SK-N-SH (cell line): ENCODE data around the gene IMMP1L. TPM values are rescaled to one million over a fixed set of nuclear protein-coding genes. Genes with fewer than 3 reads are reported as not detected.
A peak's percentile ranks its signal among the peaks of the same experiment; 100 is the strongest.

ENCODE experiments used
- CTCF ChIA-PET: fragments of 300-600, 350-600 bp; formaldehyde crosslinking; extraction: SDS; loops from one replicate; lab custom pipeline; 2021; lab: Yijun Ruan, JAX
- POLR2A ChIA-PET: fragments of 350-600 bp; sonication (Branson Sonifier 250); formaldehyde crosslinking; extraction: SDS; loops from one replicate; lab custom pipeline; 2020; ENCODE audit warnings: antibody characterized with exemption, inconsistent platforms; lab: Yijun Ruan, JAX
- DNase-seq: peaks from one replicate; pipeline ENCODE4 v3.0.0; 2012
- H2AFZ ChIP-seq: fragments of 200-600 bp; sonication (generic); 2 replicates; pipeline ENCODE4 v1.8.1; 2016; ENCODE audit warnings: antibody characterized with exemption, mild to moderate bottlenecking, low read depth
- H3F3A ChIP-seq: fragments of 200-600 bp; sonication (generic); replicated peaks from 2 replicates; pipeline ENCODE3; 2016; ENCODE audit warnings: antibody characterized with exemption, mild to moderate bottlenecking; ENCODE audit not compliant: insufficient read depth
- H3K27ac ChIP-seq, 2 experiments: fragments of 200-500 bp in 1 of 2; fragments of 200-600 bp in 1 of 2; sonication (Bioruptor generic) in 1 of 2; sonication (generic), shearing (Covaris generic) in 1 of 2; 2 replicates each; pipeline versions ENCODE4 v1.5.1 to v1.6.1; 2014 to 2016; ENCODE audit warnings: low read depth in 2 of 2, inconsistent platforms in 1 of 2, low read length in 1 of 2, mild to moderate bottlenecking in 1 of 2, mixed read lengths in 1 of 2
- H3K27me3 ChIP-seq: fragments of 200-600 bp; sonication (generic), shearing (Covaris generic); 2 replicates; pipeline ENCODE4 v1.6.1; 2016; ENCODE audit warnings: mixed run types; ENCODE audit not compliant: insufficient read depth
- H3K36me3 ChIP-seq, 2 experiments: fragments of 200-500 bp in 1 of 2; fragments of 200-600 bp in 1 of 2; sonication (Bioruptor generic) in 1 of 2; sonication (generic) in 1 of 2; replicated peaks in 1 of 2; 2 replicates each; pipeline versions ENCODE3 to v1.5.1; 2014 to 2016; ENCODE audit warnings: low read length in 1 of 2, mild to moderate bottlenecking in 1 of 2; ENCODE audit not compliant: insufficient read depth in 2 of 2, control insufficient read depth in 1 of 2
- H3K4me1 ChIP-seq, 2 experiments: fragments of 200-500 bp in 1 of 2; fragments of 200-600 bp in 1 of 2; sonication (Bioruptor generic) in 1 of 2; sonication (generic), shearing (Covaris generic) in 1 of 2; 2 replicates each; pipeline versions ENCODE4 v1.5.1 to v1.6.1; 2014 to 2016; ENCODE audit warnings: low read depth in 1 of 2, low read length in 1 of 2, mixed run types in 1 of 2; ENCODE audit not compliant: insufficient read depth in 2 of 2, control insufficient read depth in 1 of 2
- H3K4me2 ChIP-seq: fragments of 200-600 bp; sonication (generic), shearing (Covaris generic); 2 replicates; pipeline ENCODE4 v1.6.1; 2017; ENCODE audit warnings: mixed run types
- H3K4me3 ChIP-seq, 2 experiments: fragments of 200-500 bp in 1 of 2; fragments of 200-600 bp in 1 of 2; sonication (Bioruptor generic) in 1 of 2; sonication (generic), shearing (Covaris generic) in 1 of 2; 2 replicates each; pipeline versions ENCODE4 v1.5.1 to v1.8.1; 2014 to 2016; ENCODE audit warnings: low read depth in 2 of 2, inconsistent platforms in 1 of 2, low read length in 1 of 2, mild to moderate bottlenecking in 1 of 2, mixed read lengths in 1 of 2, moderate library complexity in 1 of 2
- H3K79me2 ChIP-seq: fragments of 200-600 bp; sonication (generic); 2 replicates; pipeline ENCODE4 v1.8.1; 2017; ENCODE audit warnings: mild to moderate bottlenecking; ENCODE audit not compliant: insufficient read depth
- H3K9ac ChIP-seq: fragments of 200-600 bp; sonication (generic); 2 replicates; pipeline ENCODE4 v1.6.1; 2017; ENCODE audit warnings: mixed run types
- H3K9me2 ChIP-seq: fragments of 200-600 bp; sonication (generic); 2 replicates; pipeline ENCODE4 v1.6.1; 2017; ENCODE audit warnings: mixed run types
- H3K9me3 ChIP-seq: fragments of 200-600 bp; sonication (generic); 2 replicates; pipeline ENCODE4 v1.6.1; 2017; ENCODE audit warnings: mixed run types, mild to moderate bottlenecking, moderate library complexity
- H4K20me1 ChIP-seq: fragments of 200-600 bp; sonication (generic); 2 replicates; pipeline ENCODE4 v1.6.1; 2017; ENCODE audit warnings: mild to moderate bottlenecking, mixed run types; ENCODE audit not compliant: insufficient read depth
- CHD2 ChIP-seq: fragments of 150-350 bp; IDR thresholded peaks from 2 replicates; pipeline ENCODE4 v1.6.1; 2018; ENCODE audit warnings: low read length; ENCODE audit not compliant: partially characterized antibody
- ELF1 ChIP-seq: IDR thresholded peaks from 2 replicates; pipeline ENCODE4 v1.4.0; 2012
- EZH2phosphoT487 ChIP-seq: fragments of 200-600 bp; sonication (generic); IDR thresholded peaks from 2 replicates; pipeline ENCODE4 v1.6.1; 2017; ENCODE audit warnings: low read depth, mixed run types, mild to moderate bottlenecking, antibody characterized with exemption, moderate library complexity, borderline replicate concordance
- FOSL2 ChIP-seq: IDR thresholded peaks from 2 replicates; pipeline ENCODE4 v1.4.0; 2012; ENCODE audit warnings: low read depth, mild to moderate bottlenecking, moderate library complexity, borderline replicate concordance
- GABPA ChIP-seq: IDR thresholded peaks from 2 replicates; pipeline ENCODE4 v1.4.0; 2012; ENCODE audit warnings: low read depth, mild to moderate bottlenecking
- GATA2 ChIP-seq: sonication (generic); formaldehyde crosslinking; IDR thresholded peaks from 2 replicates; pipeline ENCODE4 v1.5.0; 2020; ENCODE audit warnings: mild to moderate bottlenecking, missing genetic modification reagents
- IRF3 ChIP-seq: fragments of 150-350 bp; IDR thresholded peaks from 2 replicates; pipeline ENCODE4 v1.6.1; 2016; ENCODE audit warnings: mild to moderate bottlenecking, low read depth, low read length
- MEF2A ChIP-seq: IDR thresholded peaks from 2 replicates; pipeline ENCODE4 v1.4.0; 2012; ENCODE audit warnings: low read depth, borderline replicate concordance
- MXI1 ChIP-seq: IDR thresholded peaks from 2 replicates; pipeline ENCODE4 v1.6.1; 2012; ENCODE audit warnings: mild to moderate bottlenecking, low read depth, low read length, improper control_type of control experiment
- NRF1 ChIP-seq: IDR thresholded peaks from 2 replicates; pipeline ENCODE4 v1.6.1; 2012; ENCODE audit warnings: low read depth, mild to moderate bottlenecking, low read length
- POLR2AphosphoS5 ChIP-seq: IDR thresholded peaks from 2 replicates; pipeline ENCODE4 v1.6.1; 2012; ENCODE audit warnings: low read depth, low read length
- RAD21 ChIP-seq: IDR thresholded peaks from 2 replicates; pipeline ENCODE4 v1.6.1; 2012; ENCODE audit warnings: mild to moderate bottlenecking, low read length
- RCOR1 ChIP-seq: fragments of 150-350 bp; IDR thresholded peaks from 2 replicates; pipeline ENCODE4 v1.6.1; 2017; ENCODE audit warnings: antibody characterized with exemption, low read length
- REST ChIP-seq: IDR thresholded peaks from 2 replicates; pipeline ENCODE4 v1.6.1; 2012; ENCODE audit warnings: mild to moderate bottlenecking, low read depth, low read length, moderate library complexity
- SIN3A ChIP-seq: IDR thresholded peaks from 2 replicates; pipeline ENCODE4 v1.6.1; 2012; ENCODE audit warnings: low read depth, mild to moderate bottlenecking, low read length, moderate library complexity, borderline replicate concordance
- SMC3 ChIP-seq: IDR thresholded peaks from 2 replicates; pipeline ENCODE4 v1.6.1; 2012; ENCODE audit warnings: low read depth, low read length, improper control_type of control experiment
- TAF1 ChIP-seq: IDR thresholded peaks from 2 replicates; pipeline ENCODE4 v1.6.1; 2012; ENCODE audit warnings: low read depth, mild to moderate bottlenecking, low read length, moderate library complexity, borderline replicate concordance
- TEAD4 ChIP-seq: IDR thresholded peaks from 2 replicates; pipeline ENCODE4 v1.4.0; 2012; ENCODE audit warnings: mild to moderate bottlenecking, borderline replicate concordance; ENCODE audit not compliant: insufficient read depth
- YY1 ChIP-seq: IDR thresholded peaks from 2 replicates; pipeline ENCODE4 v1.4.0; 2012; ENCODE audit warnings: low read depth, mild to moderate bottlenecking
- WGBS: methylation state at CpG from one replicate; pipeline ENCODE4 v1.1.6; 2017; ENCODE audit warnings: low lambda C conversion rate; 5-methylcytosine and 5-hydroxymethylcytosine counted together
- polyA plus RNA-seq, 3 experiments: library from polyadenylated mRNA; depleted of rRNA; stranded (reverse); fragments of >200 nt; gene quantifications; 2 replicates each; pipeline ENCODE4 v1.2.3, GENCODE V29; 2012
- TF ChIP-seq, protein P1 (sequence below): IDR thresholded peaks from 2 replicates; pipeline ENCODE4 v1.4.0; 2012; ENCODE audit warnings: low read depth, borderline replicate concordance
- TF ChIP-seq, protein P2 (sequence below): IDR thresholded peaks from 2 replicates; pipeline ENCODE4 v1.4.0; 2012; ENCODE audit warnings: low read depth
- TF ChIP-seq, protein P3 (sequence below): fragments of 200-600 bp; sonication (generic); IDR thresholded peaks from 2 replicates; pipeline ENCODE4 v1.6.1; 2017; ENCODE audit warnings: antibody characterized with exemption, mild to moderate bottlenecking, moderate library complexity

IMMP1L gene
- polyA plus RNA-seq, 1 of the 3 experiments (the other 2 are of a cell fraction): 40.9 TPM

GRCh38 chr11:31487848-31488247, 21.6 kb downstream of the IMMP1L start:
- no peak overlapping the region for H3K9ac ChIP-seq
- H3K27me3 ChIP-seq: no peaks in the 10 kb centered on the region
- ChIA-PET POLR2A (no interaction called here), CTCF (no interaction called here)
- no peak overlapping the region for H3K27ac ChIP-seq
- H3K4me3 ChIP-seq: no peak overlapping the region; a peak in 1 of 4 replicates
- H2AFZ ChIP-seq: no peak overlapping the region
- no peaks in the 10 kb centered on the region for H3K9me2 ChIP-seq
- H3K79me2 ChIP-seq: peaks cover 3% of the 10 kb centered on the region; the same call in 1 of the 2 replicates
- 71% methylated on average over 1 of the region's 1 CpG for WGBS
- no peak overlapping the region for H3K4me2 ChIP-seq
- no peak for TF ChIP-seq EZH2phosphoT487
- TF ChIP-seq TEAD4: no peak
- TF ChIP-seq, protein P1, sequence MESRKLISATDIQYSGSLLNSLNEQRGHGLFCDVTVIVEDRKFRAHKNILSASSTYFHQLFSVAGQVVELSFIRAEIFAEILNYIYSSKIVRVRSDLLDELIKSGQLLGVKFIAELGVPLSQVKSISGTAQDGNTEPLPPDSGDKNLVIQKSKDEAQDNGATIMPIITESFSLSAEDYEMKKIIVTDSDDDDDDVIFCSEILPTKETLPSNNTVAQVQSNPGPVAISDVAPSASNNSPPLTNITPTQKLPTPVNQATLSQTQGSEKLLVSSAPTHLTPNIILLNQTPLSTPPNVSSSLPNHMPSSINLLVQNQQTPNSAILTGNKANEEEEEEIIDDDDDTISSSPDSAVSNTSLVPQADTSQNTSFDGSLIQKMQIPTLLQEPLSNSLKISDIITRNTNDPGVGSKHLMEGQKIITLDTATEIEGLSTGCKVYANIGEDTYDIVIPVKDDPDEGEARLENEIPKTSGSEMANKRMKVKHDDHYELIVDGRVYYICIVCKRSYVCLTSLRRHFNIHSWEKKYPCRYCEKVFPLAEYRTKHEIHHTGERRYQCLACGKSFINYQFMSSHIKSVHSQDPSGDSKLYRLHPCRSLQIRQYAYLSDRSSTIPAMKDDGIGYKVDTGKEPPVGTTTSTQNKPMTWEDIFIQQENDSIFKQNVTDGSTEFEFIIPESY: no peak
- TF ChIP-seq YY1: no peak
- TF ChIP-seq SMC3: peak; percentile 33; the same call in 1 of the 2 replicates
- no peak for TF ChIP-seq POLR2AphosphoS5
- TF ChIP-seq TAF1: no peak
- TF ChIP-seq MEF2A: no peak
- no peak for TF ChIP-seq CHD2
- TF ChIP-seq GABPA: no peak
- TF ChIP-seq, protein P2, sequence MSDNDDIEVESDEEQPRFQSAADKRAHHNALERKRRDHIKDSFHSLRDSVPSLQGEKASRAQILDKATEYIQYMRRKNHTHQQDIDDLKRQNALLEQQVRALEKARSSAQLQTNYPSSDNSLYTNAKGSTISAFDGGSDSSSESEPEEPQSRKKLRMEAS: no peak
- no peak for TF ChIP-seq SIN3A
- peak; percentile 61 for TF ChIP-seq RAD21
- no peak for TF ChIP-seq REST
- TF ChIP-seq IRF3: no peak
- TF ChIP-seq ELF1: no peak
- no peak for TF ChIP-seq NRF1
- TF ChIP-seq MXI1: no peak
- TF ChIP-seq FOSL2: no peak
- no peak for TF ChIP-seq RCOR1
- TF ChIP-seq, protein P3, sequence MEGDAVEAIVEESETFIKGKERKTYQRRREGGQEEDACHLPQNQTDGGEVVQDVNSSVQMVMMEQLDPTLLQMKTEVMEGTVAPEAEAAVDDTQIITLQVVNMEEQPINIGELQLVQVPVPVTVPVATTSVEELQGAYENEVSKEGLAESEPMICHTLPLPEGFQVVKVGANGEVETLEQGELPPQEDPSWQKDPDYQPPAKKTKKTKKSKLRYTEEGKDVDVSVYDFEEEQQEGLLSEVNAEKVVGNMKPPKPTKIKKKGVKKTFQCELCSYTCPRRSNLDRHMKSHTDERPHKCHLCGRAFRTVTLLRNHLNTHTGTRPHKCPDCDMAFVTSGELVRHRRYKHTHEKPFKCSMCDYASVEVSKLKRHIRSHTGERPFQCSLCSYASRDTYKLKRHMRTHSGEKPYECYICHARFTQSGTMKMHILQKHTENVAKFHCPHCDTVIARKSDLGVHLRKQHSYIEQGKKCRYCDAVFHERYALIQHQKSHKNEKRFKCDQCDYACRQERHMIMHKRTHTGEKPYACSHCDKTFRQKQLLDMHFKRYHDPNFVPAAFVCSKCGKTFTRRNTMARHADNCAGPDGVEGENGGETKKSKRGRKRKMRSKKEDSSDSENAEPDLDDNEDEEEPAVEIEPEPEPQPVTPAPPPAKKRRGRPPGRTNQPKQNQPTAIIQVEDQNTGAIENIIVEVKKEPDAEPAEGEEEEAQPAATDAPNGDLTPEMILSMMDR: peak; percentile 67
- no peak for TF ChIP-seq GATA2 (CRISPR knock-in tag)
- no peaks in the 10 kb centered on the region for H4K20me1 ChIP-seq
- peak; percentile 8 for DNase-seq
- H3K4me1 ChIP-seq: no peaks in the 10 kb centered on the region; a peak in 1 of 4 replicates
- H3K9me3 ChIP-seq: no peaks in the 10 kb centered on the region; the same call in 1 of the 2 replicates
- peaks cover 0 to 5% of the 10 kb centered on the region in 2 experiments for H3K36me3 ChIP-seq
- H3F3A ChIP-seq: no peaks in the 10 kb centered on the region
